NCI-H146 treated with DMSO at 0.1 percent for 48 hours (cell line): ENCODE data around the gene MIPEP.

ENCODE experiments used
- DNase-seq: peaks from one replicate; lab custom pipeline; 2025; ENCODE audit not compliant: unreplicated experiment; lab: John Stamatoyannopoulos, UW

MIPEP gene

GRCh38 chr13:23811366-23812062 lies 77.7 kb downstream of the MIPEP start:
- DNase-seq, result no peak

- DNase-seq, result no peak
Observed at GRCh38 chr13:23810685-23811240, 78.4 kb downstream of the MIPEP start.

GRCh38 chr13:23808803-23809202 lies 80.4 kb downstream of the MIPEP start:
- no peak for DNase-seq

DNA sequence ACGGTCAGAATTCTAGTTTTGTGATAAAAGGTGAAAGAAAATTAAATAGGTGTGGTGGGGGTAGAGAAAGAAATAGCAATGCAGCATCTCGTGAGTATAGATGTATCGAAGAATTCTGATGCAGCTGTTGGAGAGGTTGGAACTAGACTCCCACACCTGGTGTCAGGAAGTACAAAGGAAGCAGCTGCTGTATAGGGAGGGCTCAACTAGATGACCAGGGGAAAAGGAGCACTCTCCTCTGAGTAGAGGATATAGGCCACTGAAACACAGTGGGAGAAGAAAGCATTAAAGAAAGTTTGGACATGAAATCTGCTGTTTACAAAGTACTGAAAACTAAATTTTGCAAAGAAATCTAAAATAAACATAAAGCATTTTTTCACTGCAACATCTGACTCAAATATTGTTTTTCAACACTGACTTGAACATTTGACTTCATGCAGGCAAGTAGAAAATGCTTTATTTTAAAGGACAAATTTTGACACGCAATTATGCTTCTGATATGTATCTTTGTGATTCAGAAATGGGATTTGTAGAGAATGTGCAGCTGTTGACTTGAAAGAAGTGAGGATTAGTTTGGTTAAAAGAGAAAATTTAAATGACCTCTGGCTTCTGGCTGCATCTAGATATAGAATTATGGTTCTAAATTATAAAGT lies 82.2 kb downstream of the MIPEP start:
- DNase-seq, result no peak

- DNase-seq, result no peak
Observed at GRCh38 chr13:23805821-23806220, 83.4 kb downstream of the MIPEP start.

GRCh38 chr13:23805122-23805521 lies 84.1 kb downstream of the MIPEP start:
- no peak for DNase-seq

DNA sequence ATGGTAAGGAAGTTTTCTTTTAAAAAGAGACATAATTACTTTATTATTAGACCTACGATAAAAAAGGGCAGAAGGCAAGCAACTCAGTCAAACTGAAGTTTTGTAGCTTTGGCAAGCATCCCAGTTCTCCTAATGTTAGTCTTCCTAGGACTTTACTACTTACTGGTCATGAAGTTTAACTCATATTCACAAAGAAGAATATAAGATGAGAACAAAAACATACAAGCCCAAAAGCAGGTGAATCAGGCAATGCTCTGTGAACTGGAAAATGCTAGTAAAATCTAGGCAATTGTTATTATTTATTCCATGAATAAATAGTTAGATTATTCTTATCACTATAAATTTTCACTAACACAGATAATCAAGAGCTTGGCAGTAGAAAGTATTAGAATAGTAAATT lies 85.0 kb downstream of the MIPEP start:
- DNase-seq, result no peak

- DNase-seq, result no peak
Observed at GRCh38 chr13:23801141-23801540, 88.1 kb downstream of the MIPEP start.

DNA sequence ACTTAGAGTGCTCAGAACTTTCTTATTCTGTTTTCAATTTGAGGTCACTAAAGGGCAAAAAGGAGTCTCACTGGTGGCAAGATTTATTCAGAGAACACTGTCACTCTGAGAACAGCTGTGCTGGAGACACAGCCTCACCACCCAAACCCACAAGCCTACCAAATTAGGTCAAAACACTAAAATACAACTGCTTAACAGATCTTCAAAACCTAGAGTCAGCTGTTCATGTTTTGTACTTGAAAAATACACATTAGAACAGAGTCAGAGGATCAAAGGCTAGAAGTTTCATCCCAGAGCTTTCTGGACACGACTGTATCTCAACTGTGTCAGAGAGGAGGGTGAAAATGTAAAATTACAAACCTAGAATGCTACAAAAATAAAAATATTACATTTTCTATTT lies 89.3 kb downstream of the MIPEP start:
- no peak for DNase-seq

DNA sequence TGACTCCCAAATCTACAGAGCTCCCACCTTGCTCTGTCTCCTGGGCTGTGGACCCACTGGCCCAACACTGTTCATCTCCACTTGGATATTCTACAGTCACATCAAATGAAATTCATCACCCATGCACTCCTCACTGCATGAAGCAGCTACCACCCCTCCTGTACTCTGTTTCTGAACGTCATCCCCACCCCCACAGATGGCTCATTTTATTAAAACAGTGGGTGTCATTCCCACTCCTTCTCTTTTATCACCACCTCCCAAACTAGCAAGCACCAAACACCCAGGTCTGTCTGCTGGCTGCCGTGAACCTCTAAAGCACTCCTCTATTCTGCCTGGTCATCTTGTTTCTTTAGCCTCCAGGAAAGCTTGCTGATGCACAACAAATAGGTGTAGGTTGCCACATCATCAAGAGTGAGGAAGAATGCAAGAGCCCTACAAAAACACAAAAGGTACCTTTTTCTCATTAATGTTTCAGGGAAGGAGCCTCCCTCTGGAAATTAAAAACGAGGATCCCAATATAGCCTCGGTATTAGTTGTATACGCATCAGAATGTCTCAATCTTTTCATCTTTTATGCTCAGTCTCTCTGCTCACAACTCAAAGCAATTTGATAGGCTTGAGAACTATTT lies 91.8 kb downstream of the MIPEP start:
- no peak for DNase-seq

DNA sequence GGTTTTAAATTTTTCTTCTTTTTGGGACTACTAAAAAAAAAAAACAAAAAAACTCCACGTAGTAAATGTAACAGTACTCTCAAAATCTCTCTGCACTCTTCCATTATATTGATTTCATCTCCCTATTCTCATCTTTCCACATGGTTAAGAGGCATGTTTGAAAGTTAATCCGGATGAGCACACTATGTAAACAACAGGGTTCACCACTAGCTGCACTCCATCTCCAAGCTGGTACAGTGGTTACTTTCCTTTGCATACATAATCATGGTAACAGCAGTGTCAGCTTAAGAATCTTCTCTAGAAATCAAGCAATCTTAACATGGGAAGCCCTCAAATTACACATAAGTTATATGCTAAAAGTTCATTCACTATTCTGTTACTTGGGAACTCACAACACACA lies 92.6 kb downstream of the MIPEP start:
- DNase-seq, result no peak

DNA sequence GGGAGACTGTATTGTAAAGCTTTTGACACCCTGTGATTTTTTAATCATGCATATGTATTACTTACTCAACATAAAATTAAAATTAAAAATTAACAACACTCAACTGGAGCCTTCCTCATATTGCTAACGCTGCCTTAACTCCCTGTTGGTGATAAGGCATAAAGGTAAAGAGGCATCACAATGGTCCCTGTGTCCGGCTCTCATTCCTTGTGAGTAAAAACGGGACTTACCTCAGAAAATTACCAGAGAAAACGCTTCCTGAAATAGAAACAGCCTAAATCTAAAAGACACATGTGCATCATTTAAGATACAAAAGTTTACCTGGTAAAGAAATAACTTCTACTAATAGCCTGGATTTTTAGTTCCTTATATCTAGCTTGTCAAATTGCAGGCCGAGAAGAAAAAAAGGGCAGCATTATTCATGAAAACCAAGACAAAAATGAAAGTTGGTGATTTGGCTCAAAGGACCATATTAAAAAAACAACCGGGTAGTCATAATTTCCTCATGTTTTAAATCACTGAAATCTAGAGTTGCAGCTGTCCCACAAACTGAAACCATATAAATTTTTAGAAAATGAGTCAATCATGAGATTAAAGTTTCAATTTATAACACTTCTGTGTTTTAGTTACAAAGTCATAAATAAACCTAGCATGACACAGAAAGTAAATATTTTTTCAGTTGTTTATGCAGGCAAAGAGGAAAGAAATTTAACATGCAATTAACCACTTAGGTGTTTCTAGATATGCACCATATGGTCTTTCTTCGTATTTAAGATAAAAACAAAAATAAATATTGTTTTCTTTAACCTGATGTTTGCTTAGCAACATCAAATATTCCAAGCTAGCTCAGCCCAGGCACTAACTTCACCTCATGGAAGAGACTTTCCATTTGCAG lies 94.7 kb downstream of the MIPEP start:
- DNase-seq, result no peak

DNA sequence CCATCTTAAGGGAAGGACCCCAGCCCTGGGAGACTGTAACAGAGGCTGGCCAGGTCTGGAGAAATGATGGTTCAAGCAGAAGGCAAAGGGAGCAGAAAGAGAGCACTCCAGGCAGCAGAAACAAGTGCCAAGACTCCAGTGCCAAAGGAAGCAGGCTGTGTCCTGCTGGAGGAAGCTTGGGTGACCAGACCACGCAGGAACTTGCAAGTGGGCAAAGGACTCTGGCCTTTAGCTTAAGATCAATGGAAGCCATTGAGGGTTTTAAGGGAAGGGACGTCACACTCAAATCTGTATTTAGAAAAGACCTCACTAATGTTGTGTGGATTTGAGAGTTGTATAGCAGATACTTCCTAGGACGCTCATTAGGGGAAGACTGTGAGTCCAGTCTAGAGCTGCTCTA lies 95.5 kb downstream of the MIPEP start:
- no peak for DNase-seq

- no peak for DNase-seq
Observed at GRCh38 chr13:23792680-23793079, 96.5 kb downstream of the MIPEP start.

- DNase-seq, result no peak
Observed at GRCh38 chr13:23790577-23791170, 98.5 kb downstream of the MIPEP start.

- DNase-seq, result no peak
Observed at GRCh38 chr13:23789576-23790346, 99.4 kb downstream of the MIPEP start.

GRCh38 chr13:23788459-23788858 lies 100.7 kb downstream of the MIPEP start:
- no peak for DNase-seq

GRCh38 chr13:23787464-23787863 lies 101.7 kb downstream of the MIPEP start:
- no peak for DNase-seq

DNA sequence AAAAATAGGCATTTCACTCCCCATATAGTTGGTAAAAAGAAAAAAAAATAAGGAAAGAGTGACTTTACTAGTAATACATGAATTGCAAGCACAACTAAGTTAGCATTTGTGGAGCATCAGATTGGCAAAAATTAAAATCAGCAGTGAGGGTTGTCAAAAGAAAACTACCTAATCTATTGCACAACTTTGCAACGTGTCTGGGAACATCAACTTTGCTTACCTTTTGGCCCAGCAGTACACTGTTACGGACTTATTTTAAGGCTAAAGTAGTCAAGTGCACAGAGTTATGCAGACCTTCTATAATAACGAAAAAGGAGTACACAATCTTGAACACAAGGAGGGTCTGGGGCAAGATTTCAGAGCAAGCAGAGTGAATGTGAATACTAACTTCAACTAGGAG lies 102.6 kb downstream of the MIPEP start:
- DNase-seq, result no peak

DNA sequence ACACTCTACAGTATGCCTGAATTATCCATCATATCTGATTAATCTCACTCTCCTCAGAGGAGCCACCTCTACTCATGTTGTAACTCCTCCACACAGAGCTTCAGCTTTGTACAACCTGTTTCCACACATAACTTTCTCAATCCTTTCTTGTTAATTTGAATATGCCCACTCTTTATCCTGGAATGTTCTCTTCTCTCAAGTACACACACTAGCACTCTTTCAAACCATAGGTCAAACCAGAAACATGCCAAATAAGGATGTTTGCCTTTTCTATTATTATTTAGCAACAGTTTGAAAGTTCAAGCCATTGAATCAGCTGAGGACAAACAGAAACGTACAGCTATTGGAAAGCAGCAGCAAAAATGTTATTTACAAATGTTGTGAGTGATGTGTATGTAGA lies 110.3 kb downstream of the MIPEP start:
- DNase-seq, result no peak
